Retinal pigment epithelial cell (primary cell): ENCODE results near the gene CCL27.

Source experiments
- DNase-seq: peaks from one replicate; pipeline ENCODE4 v3.0.0-alpha.2; 2010; ENCODE audit warnings: low read depth
- H3K4me3 ChIP-seq: 2 replicates; pipeline ENCODE4 v1.5.1; 2011; ENCODE audit warnings: mild to moderate bottlenecking, low read length, control low read depth, moderate library complexity
- TF ChIP-seq, protein P1 (sequence below): conservative IDR thresholded peaks from 2 replicates; pipeline ENCODE4 v1.5.1; 2011; ENCODE audit warnings: low read depth, low read length, control low read depth, inconsistent platforms

The CCL27 gene

DNA sequence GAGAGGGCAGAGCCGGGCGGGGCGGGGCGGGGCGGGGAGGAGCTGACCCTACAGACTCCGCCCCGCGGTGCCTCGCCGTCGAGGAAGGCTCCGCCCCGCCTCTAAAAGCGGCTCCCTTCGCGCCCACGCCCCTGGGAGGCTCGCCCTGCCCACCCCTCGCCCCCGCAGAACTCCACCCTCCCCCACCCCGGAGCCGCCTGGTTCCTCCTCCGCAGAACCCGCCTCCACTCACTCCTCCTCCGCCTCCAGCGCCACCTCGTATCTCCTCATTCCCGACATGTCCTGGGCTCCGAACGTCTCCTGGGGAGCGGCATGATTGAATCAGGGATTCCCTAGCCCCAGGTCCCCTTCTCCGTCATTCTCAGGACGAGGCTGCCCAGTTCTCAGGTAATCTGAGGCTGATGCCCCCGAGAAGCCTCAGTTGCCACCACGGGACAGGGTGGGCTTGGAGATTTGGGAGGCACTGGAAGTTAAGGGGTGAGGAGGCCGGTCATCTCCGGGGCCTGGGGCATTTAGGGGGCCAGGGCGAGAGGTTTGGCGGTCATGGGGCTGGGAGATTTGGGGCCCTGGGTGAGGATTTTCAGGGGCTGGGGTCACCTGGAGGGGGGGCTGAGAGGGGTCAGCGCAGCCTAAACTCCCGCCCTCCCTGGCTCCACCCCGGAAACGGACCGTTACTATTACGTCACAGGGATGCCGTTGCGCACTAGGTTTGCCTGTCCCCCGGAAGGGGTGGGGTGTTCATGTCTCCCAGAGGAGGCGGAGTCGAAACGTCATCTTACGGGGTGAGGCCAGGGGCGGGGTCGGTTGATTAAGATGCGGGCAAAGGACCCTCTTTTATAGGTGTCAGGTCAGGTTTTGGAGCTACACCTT is 3.2 kb upstream of the CCL27 start:
- peak overlapping the region; percentile 90 for H3K4me3 ChIP-seq
- TF ChIP-seq, protein P1, sequence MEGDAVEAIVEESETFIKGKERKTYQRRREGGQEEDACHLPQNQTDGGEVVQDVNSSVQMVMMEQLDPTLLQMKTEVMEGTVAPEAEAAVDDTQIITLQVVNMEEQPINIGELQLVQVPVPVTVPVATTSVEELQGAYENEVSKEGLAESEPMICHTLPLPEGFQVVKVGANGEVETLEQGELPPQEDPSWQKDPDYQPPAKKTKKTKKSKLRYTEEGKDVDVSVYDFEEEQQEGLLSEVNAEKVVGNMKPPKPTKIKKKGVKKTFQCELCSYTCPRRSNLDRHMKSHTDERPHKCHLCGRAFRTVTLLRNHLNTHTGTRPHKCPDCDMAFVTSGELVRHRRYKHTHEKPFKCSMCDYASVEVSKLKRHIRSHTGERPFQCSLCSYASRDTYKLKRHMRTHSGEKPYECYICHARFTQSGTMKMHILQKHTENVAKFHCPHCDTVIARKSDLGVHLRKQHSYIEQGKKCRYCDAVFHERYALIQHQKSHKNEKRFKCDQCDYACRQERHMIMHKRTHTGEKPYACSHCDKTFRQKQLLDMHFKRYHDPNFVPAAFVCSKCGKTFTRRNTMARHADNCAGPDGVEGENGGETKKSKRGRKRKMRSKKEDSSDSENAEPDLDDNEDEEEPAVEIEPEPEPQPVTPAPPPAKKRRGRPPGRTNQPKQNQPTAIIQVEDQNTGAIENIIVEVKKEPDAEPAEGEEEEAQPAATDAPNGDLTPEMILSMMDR, result no peak
- DNase-seq, result peak; percentile 76

GRCh38 chr9:34665067-34665380 is 2.6 kb upstream of the CCL27 start:
- H3K4me3 ChIP-seq, result peak overlapping the region; percentile 57
- TF ChIP-seq, protein P1, result no peak
- DNase-seq, result no peak

DNA sequence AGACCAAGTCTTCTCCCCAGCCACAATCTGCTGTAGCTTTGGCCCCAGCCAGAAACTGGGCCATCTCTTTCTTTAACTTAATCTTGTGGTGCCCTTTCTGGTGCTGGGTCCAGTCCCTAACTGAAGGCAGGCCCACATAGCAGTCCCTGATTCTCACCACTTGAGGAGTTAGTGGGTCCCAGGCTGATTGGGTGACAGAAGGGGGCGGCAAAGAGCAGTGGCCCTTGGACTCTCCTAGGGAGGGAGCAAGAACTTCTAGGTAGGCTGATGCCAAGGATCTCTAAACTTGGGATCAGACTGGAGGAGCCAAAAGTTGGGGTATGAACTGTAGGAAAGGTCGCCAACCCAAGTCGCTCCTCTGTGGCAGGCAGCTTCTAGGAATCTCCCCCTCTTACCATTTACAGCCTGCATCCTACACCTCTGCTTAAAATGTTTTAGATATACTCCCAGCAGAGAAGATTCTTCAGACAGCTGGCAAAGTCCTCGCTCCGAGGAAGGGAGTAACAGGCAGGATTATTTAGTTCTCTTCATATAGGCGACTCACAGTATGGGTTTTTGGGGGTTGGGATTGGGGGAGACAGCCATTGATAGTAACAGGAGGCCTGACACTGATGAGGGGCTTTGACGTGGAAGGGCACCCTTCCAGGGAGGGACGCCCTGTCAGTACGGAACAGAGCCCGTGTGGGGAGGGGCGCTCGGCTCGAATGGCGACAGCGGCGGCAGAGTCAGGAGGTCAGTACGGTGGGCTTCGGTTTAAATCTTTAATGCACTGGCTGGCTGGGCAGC is 2.0 kb upstream of the CCL27 start:
- TF ChIP-seq, protein P1, result peak; percentile 98
- peak overlapping the region; percentile 57 for H3K4me3 ChIP-seq
- no peak for DNase-seq

- TF ChIP-seq, protein P1, result no peak
- no peak for DNase-seq
- no peak overlapping the region for H3K4me3 ChIP-seq
Observed at GRCh38 chr9:34663303-34663605, 797 bp upstream of the CCL27 start.

- TF ChIP-seq, protein P1, result no peak
- H3K4me3 ChIP-seq, result no peak overlapping the region
- no peak for DNase-seq
Observed at GRCh38 chr9:34659592-34660253, 2.7 kb downstream of the CCL27 start.

GRCh38 chr9:34658461-34658860 is 4.0 kb downstream of the CCL27 start:
- no peak overlapping the region for H3K4me3 ChIP-seq
- TF ChIP-seq, protein P1, result no peak
- DNase-seq, result no peak
